HCT116 (cell line): ENCODE measurements around the gene DHRSX. TPM values are rescaled to one million over a fixed set of nuclear protein-coding genes. Genes with fewer than 3 reads are reported as not detected.

Source experiments
- ATAC-seq: fragments of 200-7000 bp; cut with Tn5 transposase; 2 replicates; pipeline ENCODE4 v1.9.1; 2020; ENCODE audit warnings: mild to moderate bottlenecking, moderate library complexity
- BruUV-seq: library from RNA; stranded (reverse); fragments of 400-500 nt; replicated peaks from 2 replicates; lab custom pipeline; 2021; lab: Mats Ljungman, UMichigan
- CTCF ChIA-PET: fragments of 300-600 bp; sonication (Branson Sonifier 250); formaldehyde crosslinking; loops from one replicate; lab custom pipeline; 2021; ENCODE audit warnings: antibody characterized with exemption; lab: Charles Lee
- POLR2A ChIA-PET: fragments of 300-600, 350-600 bp; sonication (Branson Sonifier 250); formaldehyde crosslinking; loops from one replicate; lab custom pipeline; 2021; ENCODE audit warnings: antibody characterized with exemption; lab: Charles Lee
- RAD21 ChIA-PET, 2 experiments: fragments of 300-600 bp; sonication (Branson Sonifier 250); formaldehyde crosslinking; loops; one replicate each; lab custom pipeline; 2023; ENCODE audit warnings: low total read pairs in 2 of 2; ENCODE audit not compliant: uncharacterized antibody in 2 of 2, unreplicated experiment in 2 of 2, low non-redundant PET in 1 of 2; lab: Charles Lee
- DNase-seq: peaks from one replicate; pipeline ENCODE4 v3.0.0-alpha.2; 2010; ENCODE audit warnings: low read depth, low spot score
- H2AFZ ChIP-seq: fragments of 200-600 bp; shearing (Covaris generic), sonication (generic); 2 replicates; pipeline ENCODE4 v1.6.1; 2017; ENCODE audit warnings: low read depth, mixed run types, mixed read lengths, antibody characterized with exemption, low read length; ENCODE audit not compliant: poor library complexity, severe bottlenecking
- H3K27ac ChIP-seq: 2 replicates; pipeline ENCODE4 v1.5.1; 2012; ENCODE audit warnings: low read depth, low read length
- H3K27me3 ChIP-seq: fragments of 200-600 bp; sonication (generic); 2 replicates; pipeline ENCODE4 v1.6.1; 2016; ENCODE audit warnings: mixed run types, low read length, mixed read lengths; ENCODE audit not compliant: insufficient read depth
- H3K36me3 ChIP-seq, 2 experiments: fragments of 200-500 bp in 1 of 2; fragments of 200-600 bp in 1 of 2; sonication (Bioruptor generic) in 1 of 2; sonication (generic) in 1 of 2; 2 replicates each; pipeline versions ENCODE4 v1.5.1 to v1.6.1; 2014 to 2016; ENCODE audit warnings: low read length in 2 of 2, inconsistent platforms in 1 of 2, mixed read lengths in 1 of 2, mixed run types in 1 of 2; ENCODE audit not compliant: insufficient read depth in 2 of 2, control insufficient read depth in 1 of 2
- H3K4me1 ChIP-seq, 2 experiments: fragments of 200-600 bp in 1 of 2; sonication (generic) in 1 of 2; 2 replicates each; pipeline versions ENCODE4 v1.5.1 to v1.6.1; 2012 to 2017; ENCODE audit warnings: low read length in 2 of 2, inconsistent platforms in 1 of 2, mild to moderate bottlenecking in 1 of 2, mixed read lengths in 1 of 2, mixed run types in 1 of 2, moderate library complexity in 1 of 2; ENCODE audit not compliant: insufficient read depth in 2 of 2, control insufficient read depth in 1 of 2
- H3K4me2 ChIP-seq: fragments of 200-600 bp; sonication (generic); 2 replicates; pipeline ENCODE4 v1.6.1; 2017; ENCODE audit warnings: mixed run types, low read length, mixed read lengths
- H3K4me3 ChIP-seq, 2 experiments: fragments of 200-600 bp in 1 of 2; sonication (generic) in 1 of 2; replicated peaks in 1 of 2; 2 replicates each; pipeline ENCODE4 v1.5.1; 2011 to 2016; ENCODE audit warnings: low read length in 2 of 2, control low read depth in 1 of 2, low read depth in 1 of 2, mild to moderate bottlenecking in 1 of 2, mixed read lengths in 1 of 2, mixed run types in 1 of 2
- H3K79me2 ChIP-seq: fragments of 200-600 bp; sonication (generic); 2 replicates; pipeline ENCODE4 v1.6.1; 2017; ENCODE audit warnings: mild to moderate bottlenecking, mixed run types, low read length, moderate library complexity, mixed read lengths; ENCODE audit not compliant: insufficient read depth
- H3K9ac ChIP-seq: fragments of 200-600 bp; sonication (generic); 2 replicates; pipeline ENCODE4 v1.6.1; 2016; ENCODE audit warnings: low read length, mixed read lengths
- H3K9me2 ChIP-seq: fragments of 200-600 bp; sonication (generic), shearing (Covaris generic); 2 replicates; pipeline ENCODE4 v1.6.1; 2017; ENCODE audit warnings: mixed run types, mild to moderate bottlenecking, moderate library complexity; ENCODE audit not compliant: insufficient read depth
- H3K9me3 ChIP-seq, 2 experiments: fragments of 200-500 bp in 1 of 2; fragments of 200-600 bp in 1 of 2; sonication (Bioruptor generic) in 1 of 2; sonication (generic) in 1 of 2; 2 replicates each; pipeline ENCODE4 v1.6.1; 2014 to 2017; ENCODE audit warnings: low read length in 2 of 2, mixed read lengths in 2 of 2, inconsistent platforms in 1 of 2, low read depth in 1 of 2, mild to moderate bottlenecking in 1 of 2, mixed run types in 1 of 2, moderate library complexity in 1 of 2; ENCODE audit not compliant: control insufficient read depth in 1 of 2, insufficient read depth in 1 of 2
- H4K20me1 ChIP-seq: fragments of 200-600 bp; sonication (generic), shearing (Covaris generic); 2 replicates; pipeline ENCODE4 v1.6.1; 2017; ENCODE audit warnings: mixed run types, mild to moderate bottlenecking, moderate library complexity; ENCODE audit not compliant: insufficient read depth
- CEBPB ChIP-seq: IDR thresholded peaks from 2 replicates; pipeline ENCODE4 v1.6.1; 2012; ENCODE audit warnings: low read depth
- EGR1 ChIP-seq: IDR thresholded peaks from 2 replicates; pipeline ENCODE4 v1.6.1; 2012; ENCODE audit warnings: low read depth
- ELF1 ChIP-seq: IDR thresholded peaks from 2 replicates; pipeline ENCODE4 v1.6.1; 2012; ENCODE audit warnings: low read depth, borderline replicate concordance
- EZH2 ChIP-seq: fragments of 200-600 bp; sonication (generic); IDR thresholded peaks from 2 replicates; pipeline ENCODE4 v1.6.1; 2017; ENCODE audit warnings: antibody characterized with exemption, mixed run types
- EZH2phosphoT487 ChIP-seq: fragments of 200-600 bp; IDR thresholded peaks from 2 replicates; pipeline ENCODE4 v1.6.1; 2018; ENCODE audit warnings: antibody characterized with exemption, borderline replicate concordance
- RAD21 ChIP-seq: IDR thresholded peaks from 2 replicates; pipeline ENCODE4 v1.6.1; 2012; ENCODE audit warnings: low read depth, mild to moderate bottlenecking
- intact Hi-C: fragments of 100-400 bp; cut with micrococcal nuclease; formaldehyde crosslinking; loops from 2 replicates; pipeline ENCODE4 v1.10.0; 2022
- total RNA-seq: library from RNA; stranded (reverse); gene quantifications from one replicate; pipeline ENCODE4 v1.2.1, GENCODE V29; 2021; ENCODE audit not compliant: unreplicated experiment
- TF ChIP-seq, protein P1 (sequence below): IDR thresholded peaks from 2 replicates; pipeline ENCODE4 v1.6.1; 2011; ENCODE audit warnings: mild to moderate bottlenecking, low read length, moderate library complexity; ENCODE audit not compliant: insufficient replicate concordance; ENCODE audit errors: extremely low read depth
- TF ChIP-seq, protein P2 (sequence below), 3 experiments: fragments of 200-600 bp in 1 of 3; sonication (generic) in 1 of 3; IDR thresholded peaks in 2 of 3; conservative IDR thresholded peaks in 1 of 3; 2 replicates each; pipeline ENCODE4 v1.5.1; 2012 to 2017; ENCODE audit warnings: low read depth in 2 of 3, low read length in 2 of 3, antibody characterized with exemption in 1 of 3, borderline replicate concordance in 1 of 3, control low read depth in 1 of 3, mild to moderate bottlenecking in 1 of 3, mixed read lengths in 1 of 3, mixed run types in 1 of 3, moderate library complexity in 1 of 3; ENCODE audit not compliant: insufficient read depth in 1 of 3
- TF ChIP-seq, protein P3 (sequence below): IDR thresholded peaks from 2 replicates; pipeline ENCODE4 v1.6.1; 2012

The DHRSX gene
- total RNA-seq, 1 experiment from 2014 or later = 11.9 TPM

DNA sequence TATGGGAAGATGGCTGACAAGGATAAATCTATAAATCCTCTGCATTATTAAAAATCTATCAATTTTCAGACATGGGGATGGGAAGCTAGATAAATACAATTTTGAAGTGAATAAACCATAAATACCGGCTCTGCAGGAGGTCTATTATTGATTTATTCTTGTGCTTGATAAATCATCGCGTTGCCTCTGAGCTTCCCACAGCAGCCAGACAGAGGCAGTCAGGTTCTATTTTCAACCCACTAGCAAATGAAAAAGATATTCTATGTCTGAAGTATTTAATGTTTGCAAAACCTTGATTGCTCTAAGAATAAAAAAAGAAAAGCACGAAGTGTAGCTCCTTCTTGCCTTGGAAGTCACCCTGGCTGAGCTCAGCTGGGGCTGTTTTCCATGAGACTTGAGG is 216.2 kb downstream of the DHRSX start:
- no peak overlapping the region for H3K4me3 ChIP-seq
- no peaks in the 10 kb centered on the region for H3K4me1 ChIP-seq
- RAD21 ChIA-PET = no interaction called here
- TF ChIP-seq, protein P1, sequence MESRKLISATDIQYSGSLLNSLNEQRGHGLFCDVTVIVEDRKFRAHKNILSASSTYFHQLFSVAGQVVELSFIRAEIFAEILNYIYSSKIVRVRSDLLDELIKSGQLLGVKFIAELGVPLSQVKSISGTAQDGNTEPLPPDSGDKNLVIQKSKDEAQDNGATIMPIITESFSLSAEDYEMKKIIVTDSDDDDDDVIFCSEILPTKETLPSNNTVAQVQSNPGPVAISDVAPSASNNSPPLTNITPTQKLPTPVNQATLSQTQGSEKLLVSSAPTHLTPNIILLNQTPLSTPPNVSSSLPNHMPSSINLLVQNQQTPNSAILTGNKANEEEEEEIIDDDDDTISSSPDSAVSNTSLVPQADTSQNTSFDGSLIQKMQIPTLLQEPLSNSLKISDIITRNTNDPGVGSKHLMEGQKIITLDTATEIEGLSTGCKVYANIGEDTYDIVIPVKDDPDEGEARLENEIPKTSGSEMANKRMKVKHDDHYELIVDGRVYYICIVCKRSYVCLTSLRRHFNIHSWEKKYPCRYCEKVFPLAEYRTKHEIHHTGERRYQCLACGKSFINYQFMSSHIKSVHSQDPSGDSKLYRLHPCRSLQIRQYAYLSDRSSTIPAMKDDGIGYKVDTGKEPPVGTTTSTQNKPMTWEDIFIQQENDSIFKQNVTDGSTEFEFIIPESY = no peak
- TF ChIP-seq EZH2 (no peak), ELF1 (no peak), EGR1 (no peak), CEBPB (no peak), RAD21 (no peak), EZH2phosphoT487 (no peak)
- TF ChIP-seq, protein P2, sequence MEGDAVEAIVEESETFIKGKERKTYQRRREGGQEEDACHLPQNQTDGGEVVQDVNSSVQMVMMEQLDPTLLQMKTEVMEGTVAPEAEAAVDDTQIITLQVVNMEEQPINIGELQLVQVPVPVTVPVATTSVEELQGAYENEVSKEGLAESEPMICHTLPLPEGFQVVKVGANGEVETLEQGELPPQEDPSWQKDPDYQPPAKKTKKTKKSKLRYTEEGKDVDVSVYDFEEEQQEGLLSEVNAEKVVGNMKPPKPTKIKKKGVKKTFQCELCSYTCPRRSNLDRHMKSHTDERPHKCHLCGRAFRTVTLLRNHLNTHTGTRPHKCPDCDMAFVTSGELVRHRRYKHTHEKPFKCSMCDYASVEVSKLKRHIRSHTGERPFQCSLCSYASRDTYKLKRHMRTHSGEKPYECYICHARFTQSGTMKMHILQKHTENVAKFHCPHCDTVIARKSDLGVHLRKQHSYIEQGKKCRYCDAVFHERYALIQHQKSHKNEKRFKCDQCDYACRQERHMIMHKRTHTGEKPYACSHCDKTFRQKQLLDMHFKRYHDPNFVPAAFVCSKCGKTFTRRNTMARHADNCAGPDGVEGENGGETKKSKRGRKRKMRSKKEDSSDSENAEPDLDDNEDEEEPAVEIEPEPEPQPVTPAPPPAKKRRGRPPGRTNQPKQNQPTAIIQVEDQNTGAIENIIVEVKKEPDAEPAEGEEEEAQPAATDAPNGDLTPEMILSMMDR (IDR thresholded peaks at IDR 0.05 in 2 of 3, conservative IDR thresholded peaks at IDR 0.05 in 1 of 3; ENCODE audit: borderline replicate concordance in 1 of 3, insufficient read depth in 1 of 3, low read depth in 2 of 3, low read length in 2 of 3) = no peak
- TF ChIP-seq, protein P3, sequence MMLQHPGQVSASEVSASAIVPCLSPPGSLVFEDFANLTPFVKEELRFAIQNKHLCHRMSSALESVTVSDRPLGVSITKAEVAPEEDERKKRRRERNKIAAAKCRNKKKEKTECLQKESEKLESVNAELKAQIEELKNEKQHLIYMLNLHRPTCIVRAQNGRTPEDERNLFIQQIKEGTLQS = no peak
- TF ChIP-seq, all 23 proteins: peak for 0
- CTCF ChIA-PET = no interaction called here
- H2AFZ ChIP-seq = no peak overlapping the region
- BruUV-seq = no TSS peak
- H3K36me3 ChIP-seq = no peaks in the 10 kb centered on the region
- no peak overlapping the region for H3K27ac ChIP-seq
- no peak overlapping the region for H3K4me2 ChIP-seq
- no peak overlapping the region for H3K9ac ChIP-seq
- POLR2A ChIA-PET = no interaction called here
- no peaks in the 10 kb centered on the region for H4K20me1 ChIP-seq
- intact Hi-C loops = no loop called here
- no peaks in the 10 kb centered on the region for H3K9me2 ChIP-seq
- no peaks in the 10 kb centered on the region for H3K9me3 ChIP-seq
- H3K27me3 ChIP-seq = 0 out of 2 replicates have a peak, but pooled peaks cover 4% of the 10 kb centered on the region
- DNase-seq (no peak), ATAC-seq (no peak)
- H3K79me2 ChIP-seq = no peaks in the 10 kb centered on the region
